Measurements from ENCODE around the gene SPEF2. TPM values are rescaled to one million over a fixed set of nuclear protein-coding genes. Genes with fewer than 3 reads are reported as not detected.

The SPEF2 gene
- total and polyA plus RNA-seq, 2 experiments from 2014 or later = 5.1 TPM

GRCh38 chr5:35659556-35659955 is 41.9 kb downstream of the SPEF2 start:
- no peaks in the 10 kb centered on the region for H3K9me3 ChIP-seq (ENCODE audit: low read depth)
- H4K20me1 ChIP-seq (ENCODE audit: insufficient read depth, poor library complexity, severe bottlenecking) = no peaks in the 10 kb centered on the region
- no peaks in the 10 kb centered on the region for H3K36me3 ChIP-seq (replicated peaks; ENCODE audit: insufficient read depth, low read depth)
- no peaks in the 10 kb centered on the region for H3K4me1 ChIP-seq (ENCODE audit: insufficient read depth)
- no peak overlapping the region for H3K4me3 ChIP-seq
- no peaks in the 10 kb centered on the region for H3K27me3 ChIP-seq
- no peaks in the 10 kb centered on the region for H3K79me2 ChIP-seq
- H3K27ac ChIP-seq = no peak overlapping the region
- DNase-seq (ENCODE audit: low spot score) = no peak
- no peaks in the 10 kb centered on the region for H3K9me2 ChIP-seq (replicated peaks; ENCODE audit: insufficient read depth)
- TF ChIP-seq CTCF (IDR thresholded peaks at IDR 0.05; ENCODE audit: poor library complexity) (no peak), EZH2 (IDR thresholded peaks at IDR 0.05; ENCODE audit: borderline replicate concordance) (no peak), EZH2phosphoT487 (IDR thresholded peaks at IDR 0.05; ENCODE audit: low read depth, severe bottlenecking, unreplicated experiment) (no peak)
- H3K4me2 ChIP-seq = no peak overlapping the region
- no peak overlapping the region for H2AFZ ChIP-seq

DNA sequence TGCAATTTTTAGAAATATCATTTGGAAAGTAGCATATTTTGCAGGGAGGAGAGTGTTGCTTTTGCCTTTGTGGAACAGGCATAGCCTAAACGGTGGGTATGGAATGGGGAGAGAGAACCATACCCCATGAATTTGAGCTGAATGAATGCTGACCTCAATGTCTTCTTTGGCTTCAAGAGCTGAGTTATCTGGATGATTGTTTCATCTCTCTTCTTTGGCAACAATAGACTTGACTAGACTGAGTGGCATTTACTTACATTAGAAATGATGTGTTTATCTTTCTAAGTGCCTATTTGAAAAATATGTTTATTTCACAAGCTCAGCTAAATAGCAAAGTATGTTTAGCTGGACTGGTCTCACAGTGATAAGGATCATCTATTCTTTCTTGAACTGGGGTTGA is 42.8 kb downstream of the SPEF2 start:
- no peaks in the 10 kb centered on the region for H3K4me1 ChIP-seq (ENCODE audit: insufficient read depth)
- DNase-seq (ENCODE audit: low spot score) = no peak
- H3K4me2 ChIP-seq = no peak overlapping the region
- H3K27ac ChIP-seq = no peak overlapping the region
- no peaks in the 10 kb centered on the region for H3K79me2 ChIP-seq
- no peak overlapping the region for H2AFZ ChIP-seq
- no peak for TF ChIP-seq EZH2 (IDR thresholded peaks at IDR 0.05; ENCODE audit: borderline replicate concordance)
- no peak for TF ChIP-seq EZH2phosphoT487 (IDR thresholded peaks at IDR 0.05; ENCODE audit: low read depth, severe bottlenecking, unreplicated experiment)
- no peak for TF ChIP-seq CTCF (IDR thresholded peaks at IDR 0.05; ENCODE audit: poor library complexity)
- H3K9me3 ChIP-seq (ENCODE audit: low read depth) = no peaks in the 10 kb centered on the region
- no peak overlapping the region for H3K4me3 ChIP-seq
- H3K27me3 ChIP-seq = no peaks in the 10 kb centered on the region
- WGBS (ENCODE audit: low lambda C conversion rate, missing lambda C conversion rate) = 76% methylated on average over 1 of the region's 1 CpG
- H4K20me1 ChIP-seq (ENCODE audit: insufficient read depth, poor library complexity, severe bottlenecking) = no peaks in the 10 kb centered on the region
- no peaks in the 10 kb centered on the region for H3K36me3 ChIP-seq (replicated peaks; ENCODE audit: insufficient read depth, low read depth)
- no peaks in the 10 kb centered on the region for H3K9me2 ChIP-seq (replicated peaks; ENCODE audit: insufficient read depth)

DNA sequence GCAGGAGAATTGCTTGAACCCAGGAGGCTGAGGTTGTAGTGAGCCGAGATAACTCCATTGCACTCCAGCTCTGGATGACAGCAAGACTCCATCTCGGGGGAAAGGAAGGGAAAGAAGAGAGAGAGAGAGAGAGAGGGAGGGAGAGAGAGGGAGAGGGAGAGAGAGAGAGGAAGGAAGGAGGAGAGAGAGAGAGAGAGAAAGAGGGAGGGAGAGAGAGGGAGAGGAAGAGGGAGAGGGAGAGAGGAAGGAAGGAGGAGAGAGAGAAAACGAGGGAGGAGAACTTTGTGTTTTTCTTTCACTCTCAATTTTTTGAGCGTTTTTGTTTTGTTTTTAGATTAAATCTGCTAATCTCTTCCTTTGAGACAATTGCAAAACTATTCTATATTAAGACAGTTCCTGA is 46.9 kb downstream of the SPEF2 start:
- WGBS (ENCODE audit: low lambda C conversion rate, missing lambda C conversion rate) = 72% methylated on average over 4 of the region's 4 CpGs
- Histone ChIP-seq H2AFZ (no peak overlapping the region), H3K4me3 (no peak overlapping the region), H3K9me3 (ENCODE audit: low read depth) (no peaks in the 10 kb centered on the region), H3K9me2 (replicated peaks; ENCODE audit: insufficient read depth) (no peaks in the 10 kb centered on the region), H3K79me2 (no peaks in the 10 kb centered on the region), H3K36me3 (replicated peaks; ENCODE audit: insufficient read depth, low read depth) (no peaks in the 10 kb centered on the region), H3K27me3 (no peaks in the 10 kb centered on the region), H3K4me1 (ENCODE audit: insufficient read depth) (no peaks in the 10 kb centered on the region), H3K27ac (no peak overlapping the region), H4K20me1 (ENCODE audit: insufficient read depth, poor library complexity, severe bottlenecking) (no peaks in the 10 kb centered on the region), H3K4me2 (no peak overlapping the region)
- TF ChIP-seq EZH2phosphoT487 (IDR thresholded peaks at IDR 0.05; ENCODE audit: low read depth, severe bottlenecking, unreplicated experiment) = no peak
- no peak for TF ChIP-seq CTCF (IDR thresholded peaks at IDR 0.05; ENCODE audit: poor library complexity)
- no peak for TF ChIP-seq EZH2 (IDR thresholded peaks at IDR 0.05; ENCODE audit: borderline replicate concordance)
- no peak for DNase-seq (ENCODE audit: low spot score)

DNA sequence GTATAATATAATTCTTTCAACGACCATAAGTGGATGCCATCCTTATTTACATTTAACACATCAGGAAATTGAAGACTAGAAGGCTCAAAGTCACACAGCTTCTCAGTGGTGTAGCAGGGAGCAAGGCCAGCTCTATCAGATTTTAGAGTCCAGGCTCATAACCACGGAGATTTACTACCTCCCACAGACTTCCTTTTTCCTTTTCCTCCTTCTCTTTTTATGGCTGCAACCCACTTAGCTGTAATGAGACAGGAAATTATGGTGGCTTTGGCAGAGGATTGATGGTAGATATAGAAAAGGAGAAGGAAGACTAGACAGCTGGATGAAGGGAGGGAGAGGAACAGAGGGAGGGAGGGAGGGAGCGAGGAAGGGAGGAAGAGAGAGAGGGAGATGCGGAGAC is 47.4 kb downstream of the SPEF2 start:
- Histone ChIP-seq H3K4me3 (no peak overlapping the region), H3K79me2 (no peaks in the 10 kb centered on the region), H3K4me1 (ENCODE audit: insufficient read depth) (no peaks in the 10 kb centered on the region), H3K9me3 (ENCODE audit: low read depth) (no peaks in the 10 kb centered on the region), H3K27me3 (no peaks in the 10 kb centered on the region), H3K4me2 (no peak overlapping the region), H3K27ac (no peak overlapping the region), H4K20me1 (ENCODE audit: insufficient read depth, poor library complexity, severe bottlenecking) (no peaks in the 10 kb centered on the region), H3K36me3 (replicated peaks; ENCODE audit: insufficient read depth, low read depth) (no peaks in the 10 kb centered on the region), H2AFZ (no peak overlapping the region), H3K9me2 (replicated peaks; ENCODE audit: insufficient read depth) (no peaks in the 10 kb centered on the region)
- 48% methylated on average over 2 of the region's 4 CpGs for WGBS (ENCODE audit: low lambda C conversion rate, missing lambda C conversion rate)
- DNase-seq (ENCODE audit: low spot score) = no peak
- TF ChIP-seq EZH2 (IDR thresholded peaks at IDR 0.05; ENCODE audit: borderline replicate concordance) = no peak
- TF ChIP-seq EZH2phosphoT487 (IDR thresholded peaks at IDR 0.05; ENCODE audit: low read depth, severe bottlenecking, unreplicated experiment) = no peak
- TF ChIP-seq CTCF (IDR thresholded peaks at IDR 0.05; ENCODE audit: poor library complexity) = no peak
